HG03457 (cell line): Measurements from ENCODE around the gene ERMAP.
"Not testable (repeated sequence)": the region's sequence is repeated elsewhere in the genome, so short reads cannot be mapped to it uniquely, and the experiment has no call there.

Experiments used
- ATAC-seq: cut with Tn5 transposase; IDR thresholded peaks from one replicate; pipeline ENCODE4 v1.9.1; 2021; ENCODE audit warnings: moderate number of reproducible peaks; ENCODE audit not compliant: unreplicated experiment

ERMAP gene

GRCh38 chr1:42841440-42842147 is 24.7 kb downstream of the ERMAP start:
- ATAC-seq: no peak

- ATAC-seq: no peak
These were observed 27.7 kb downstream of the ERMAP start for GRCh38 chr1:42844592-42845140.

- no peak for ATAC-seq
These were observed 28.3 kb downstream of the ERMAP start for GRCh38 chr1:42845193-42845592.

GRCh38 chr1:42845866-42846256 is 28.9 kb downstream of the ERMAP start:
- ATAC-seq: no peak

GRCh38 chr1:42846257-42847110 is 29.6 kb downstream of the ERMAP start, which contains the start of gene ZNF691:
Gene ZNF691 (plus strand): TSS chr1:42846613. CDS start chr1:42849659, 3,046 bp downstream.
- peak; percentile 70 for ATAC-seq

- ATAC-seq: no peak
These were observed 30.2 kb downstream of the ERMAP start for GRCh38 chr1:42847111-42847595.

- ATAC-seq: no peak
These were observed 31.0 kb downstream of the ERMAP start for GRCh38 chr1:42847721-42848460.

GRCh38 chr1:42848823-42849537 is 32.1 kb downstream of the ERMAP start:
- no peak for ATAC-seq

GRCh38 chr1:42849944-42850343 is 33.0 kb downstream of the ERMAP start:
- no peak for ATAC-seq

GRCh38 chr1:42851420-42851819 is 34.5 kb downstream of the ERMAP start:
- no peak for ATAC-seq

GRCh38 chr1:42851960-42852607 is 35.2 kb downstream of the ERMAP start:
- no peak for ATAC-seq

- ATAC-seq: no peak
These were observed 35.7 kb downstream of the ERMAP start for GRCh38 chr1:42852608-42852980.

- no peak for ATAC-seq
These were observed 36.4 kb downstream of the ERMAP start for GRCh38 chr1:42853116-42853884.

GRCh38 chr1:42856554-42856953 is 39.6 kb downstream of the ERMAP start:
- not testable (repeated sequence) for ATAC-seq

- ATAC-seq: not testable (repeated sequence)
These were observed 42.4 kb downstream of the ERMAP start for GRCh38 chr1:42859366-42859765.

GRCh38 chr1:42860339-42861013 is 43.6 kb downstream of the ERMAP start:
- no peak for ATAC-seq

- no peak for ATAC-seq
These were observed 44.1 kb downstream of the ERMAP start for GRCh38 chr1:42861014-42861399.

GRCh38 chr1:42866549-42866948 is 49.6 kb downstream of the ERMAP start:
- no peak for ATAC-seq

- not testable (repeated sequence) for ATAC-seq
These were observed 51.5 kb downstream of the ERMAP start for GRCh38 chr1:42868466-42868865.
